ENCODE results near the gene FOXJ1.

Gene FOXJ1

DNA sequence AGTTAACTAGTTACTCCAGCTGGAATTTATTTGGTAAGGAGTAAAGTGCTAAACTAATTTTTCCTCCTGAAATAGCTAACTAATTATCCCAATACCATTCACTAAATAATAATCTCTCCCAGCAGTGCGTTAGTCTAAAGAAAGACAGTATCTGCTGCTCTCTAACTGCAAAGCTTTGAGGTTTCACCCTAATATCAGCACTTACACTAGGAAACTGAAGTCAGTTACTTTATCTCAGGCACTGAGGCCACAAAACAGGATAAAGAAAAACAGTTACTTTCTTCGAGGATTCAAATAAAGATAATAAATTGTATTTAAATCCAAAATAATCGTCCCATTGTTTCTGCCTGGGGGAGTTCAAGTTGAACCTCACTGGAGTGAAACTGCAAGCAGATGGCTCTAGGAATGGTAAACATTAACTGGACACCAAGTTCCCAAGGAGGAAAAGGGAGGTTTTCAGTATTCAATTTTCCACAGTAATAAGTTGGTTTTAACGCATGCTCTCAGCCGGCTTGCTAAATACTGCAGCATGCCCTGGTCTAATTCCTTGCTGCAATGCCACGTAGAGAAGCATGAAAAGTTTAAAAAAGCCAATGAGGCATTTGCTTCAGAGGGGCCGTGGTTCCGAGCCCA is 20.0 kb upstream of the FOXJ1 start:
- Histone ChIP-seq H3K4me1 (ENCODE audit: insufficient read depth, poor library complexity, severe bottlenecking) (no peaks in the 10 kb centered on the region), H3K27ac (ENCODE audit: poor library complexity, severe bottlenecking) (no peak overlapping the region), H3K36me3 (ENCODE audit: low read depth) (no peaks in the 10 kb centered on the region), H3K27me3 (ENCODE audit: insufficient read depth, poor library complexity, severe bottlenecking) (no peaks in the 10 kb centered on the region), H3K9me3 (ENCODE audit: severe bottlenecking) (no peaks in the 10 kb centered on the region), H3K4me3 (ENCODE audit: severe bottlenecking) (no peak overlapping the region)
- no peak for DNase-seq (ENCODE audit: low spot score)
- TF ChIP-seq, protein P1, sequence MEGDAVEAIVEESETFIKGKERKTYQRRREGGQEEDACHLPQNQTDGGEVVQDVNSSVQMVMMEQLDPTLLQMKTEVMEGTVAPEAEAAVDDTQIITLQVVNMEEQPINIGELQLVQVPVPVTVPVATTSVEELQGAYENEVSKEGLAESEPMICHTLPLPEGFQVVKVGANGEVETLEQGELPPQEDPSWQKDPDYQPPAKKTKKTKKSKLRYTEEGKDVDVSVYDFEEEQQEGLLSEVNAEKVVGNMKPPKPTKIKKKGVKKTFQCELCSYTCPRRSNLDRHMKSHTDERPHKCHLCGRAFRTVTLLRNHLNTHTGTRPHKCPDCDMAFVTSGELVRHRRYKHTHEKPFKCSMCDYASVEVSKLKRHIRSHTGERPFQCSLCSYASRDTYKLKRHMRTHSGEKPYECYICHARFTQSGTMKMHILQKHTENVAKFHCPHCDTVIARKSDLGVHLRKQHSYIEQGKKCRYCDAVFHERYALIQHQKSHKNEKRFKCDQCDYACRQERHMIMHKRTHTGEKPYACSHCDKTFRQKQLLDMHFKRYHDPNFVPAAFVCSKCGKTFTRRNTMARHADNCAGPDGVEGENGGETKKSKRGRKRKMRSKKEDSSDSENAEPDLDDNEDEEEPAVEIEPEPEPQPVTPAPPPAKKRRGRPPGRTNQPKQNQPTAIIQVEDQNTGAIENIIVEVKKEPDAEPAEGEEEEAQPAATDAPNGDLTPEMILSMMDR (IDR thresholded peaks at IDR 0.05; ENCODE audit: poor library complexity, severe bottlenecking), result no peak
- ATAC-seq (ENCODE audit: low read depth), result no peak

DNA sequence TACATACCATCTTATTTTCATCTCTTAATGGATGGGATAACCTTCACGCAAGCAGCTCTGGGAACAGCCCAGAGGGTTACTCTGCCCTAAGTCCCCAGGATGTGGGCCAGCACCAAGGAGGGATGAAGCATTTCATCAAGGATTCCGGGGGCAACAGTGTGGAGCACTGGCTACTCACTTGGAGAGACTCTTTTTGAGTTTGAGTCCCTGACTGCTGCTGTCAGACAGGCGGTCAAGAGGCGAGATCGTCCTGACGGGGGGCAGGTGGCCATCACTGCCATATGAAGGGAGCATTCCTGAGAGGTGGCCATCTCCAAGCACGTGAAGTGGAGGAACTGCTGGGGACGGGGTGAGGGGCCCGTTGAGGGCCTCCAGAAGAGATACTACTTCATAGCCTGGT is 18.1 kb upstream of the FOXJ1 start:
- no peak for ATAC-seq (ENCODE audit: low read depth)
- no peaks in the 10 kb centered on the region for H3K9me3 ChIP-seq (ENCODE audit: severe bottlenecking)
- H3K4me1 ChIP-seq (ENCODE audit: insufficient read depth, poor library complexity, severe bottlenecking), result no peaks in the 10 kb centered on the region
- TF ChIP-seq, protein P1 (IDR thresholded peaks at IDR 0.05; ENCODE audit: poor library complexity, severe bottlenecking), result no peak
- H3K27ac ChIP-seq (ENCODE audit: poor library complexity, severe bottlenecking), result no peak overlapping the region
- no peaks in the 10 kb centered on the region for H3K27me3 ChIP-seq (ENCODE audit: insufficient read depth, poor library complexity, severe bottlenecking)
- no peak for DNase-seq (ENCODE audit: low spot score)
- no peaks in the 10 kb centered on the region for H3K36me3 ChIP-seq (ENCODE audit: low read depth)
- H3K4me3 ChIP-seq (ENCODE audit: severe bottlenecking), result no peak overlapping the region

DNA sequence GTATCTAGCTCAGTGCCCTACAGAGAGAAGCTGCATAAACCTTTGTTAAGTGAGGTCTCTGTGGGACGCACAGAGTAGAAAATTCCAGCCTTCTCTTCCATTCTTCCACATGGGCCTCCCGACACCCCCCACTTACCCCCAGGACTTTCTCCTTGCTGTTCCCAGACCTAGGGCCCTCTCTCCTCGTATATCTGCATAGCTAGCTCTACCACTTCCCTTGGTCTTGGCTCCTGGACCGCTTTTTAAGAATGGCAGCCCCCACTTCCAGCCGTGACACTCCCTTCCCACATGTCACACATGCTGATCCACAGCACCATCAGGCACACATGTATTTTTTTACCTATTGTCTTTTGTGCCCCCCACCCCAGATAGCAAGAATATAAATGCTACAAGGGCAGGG is 16.7 kb upstream of the FOXJ1 start:
- Histone ChIP-seq H3K4me1 (ENCODE audit: insufficient read depth, poor library complexity, severe bottlenecking) (no peaks in the 10 kb centered on the region), H3K9me3 (ENCODE audit: severe bottlenecking) (no peaks in the 10 kb centered on the region), H3K27ac (ENCODE audit: poor library complexity, severe bottlenecking) (no peak overlapping the region), H3K36me3 (ENCODE audit: low read depth) (no peaks in the 10 kb centered on the region), H3K27me3 (ENCODE audit: insufficient read depth, poor library complexity, severe bottlenecking) (no peaks in the 10 kb centered on the region), H3K4me3 (ENCODE audit: severe bottlenecking) (no peak overlapping the region)
- TF ChIP-seq, protein P1 (IDR thresholded peaks at IDR 0.05; ENCODE audit: poor library complexity, severe bottlenecking), result no peak
- ATAC-seq (ENCODE audit: low read depth), result no peak
- DNase-seq (ENCODE audit: low spot score), result no peak

DNA sequence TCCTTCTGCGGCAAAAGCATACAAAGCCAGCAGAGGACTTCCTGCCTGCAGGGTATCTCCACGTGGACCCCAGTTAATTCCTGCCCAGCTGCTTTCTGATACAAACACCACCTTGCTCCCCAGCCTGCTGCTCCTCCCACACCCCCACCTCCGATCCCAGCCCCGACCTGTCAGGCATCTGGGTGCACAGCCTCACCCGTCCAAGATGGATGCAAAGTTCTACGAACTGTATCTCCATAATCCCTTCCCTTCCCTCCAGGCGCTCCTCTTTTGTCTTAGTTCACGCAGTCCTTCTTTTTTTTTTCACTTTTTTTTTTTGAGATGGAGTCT is 15.6 kb upstream of the FOXJ1 start:
- no peak for DNase-seq (ENCODE audit: low spot score)
- ATAC-seq (ENCODE audit: low read depth), result no peak
- H3K9me3 ChIP-seq (ENCODE audit: severe bottlenecking), result no peaks in the 10 kb centered on the region
- TF ChIP-seq, protein P1 (IDR thresholded peaks at IDR 0.05; ENCODE audit: poor library complexity, severe bottlenecking), result no peak
- H3K27me3 ChIP-seq (ENCODE audit: insufficient read depth, poor library complexity, severe bottlenecking), result no peaks in the 10 kb centered on the region
- no peaks in the 10 kb centered on the region for H3K4me1 ChIP-seq (ENCODE audit: insufficient read depth, poor library complexity, severe bottlenecking)
- H3K4me3 ChIP-seq (ENCODE audit: severe bottlenecking), result no peak overlapping the region
- H3K36me3 ChIP-seq (ENCODE audit: low read depth), result no peaks in the 10 kb centered on the region
- no peak overlapping the region for H3K27ac ChIP-seq (ENCODE audit: poor library complexity, severe bottlenecking)

- ATAC-seq (ENCODE audit: low read depth) (no peak), DNase-seq (ENCODE audit: low spot score) (no peak)
- Histone ChIP-seq H3K9me3 (ENCODE audit: severe bottlenecking) (no peaks in the 10 kb centered on the region), H3K4me1 (ENCODE audit: insufficient read depth, poor library complexity, severe bottlenecking) (no peaks in the 10 kb centered on the region), H3K36me3 (ENCODE audit: low read depth) (no peaks in the 10 kb centered on the region), H3K4me3 (ENCODE audit: severe bottlenecking) (no peak overlapping the region), H3K27me3 (ENCODE audit: insufficient read depth, poor library complexity, severe bottlenecking) (no peaks in the 10 kb centered on the region), H3K27ac (ENCODE audit: poor library complexity, severe bottlenecking) (no peak overlapping the region)
- TF ChIP-seq, protein P1 (IDR thresholded peaks at IDR 0.05; ENCODE audit: poor library complexity, severe bottlenecking), result no peak
These were observed 15.1 kb upstream of the FOXJ1 start for GRCh38 chr17:76155988-76156661.

Measured in RWPE2 (cell line).